ENCODE data around the gene YTHDF1. TPM values are rescaled to one million over a fixed set of nuclear protein-coding genes. Genes with fewer than 3 reads are reported as not detected.

YTHDF1 gene
- total and polyA plus RNA-seq, 2 experiments from 2014 or later: 35.9 to 57.4 TPM

DNA sequence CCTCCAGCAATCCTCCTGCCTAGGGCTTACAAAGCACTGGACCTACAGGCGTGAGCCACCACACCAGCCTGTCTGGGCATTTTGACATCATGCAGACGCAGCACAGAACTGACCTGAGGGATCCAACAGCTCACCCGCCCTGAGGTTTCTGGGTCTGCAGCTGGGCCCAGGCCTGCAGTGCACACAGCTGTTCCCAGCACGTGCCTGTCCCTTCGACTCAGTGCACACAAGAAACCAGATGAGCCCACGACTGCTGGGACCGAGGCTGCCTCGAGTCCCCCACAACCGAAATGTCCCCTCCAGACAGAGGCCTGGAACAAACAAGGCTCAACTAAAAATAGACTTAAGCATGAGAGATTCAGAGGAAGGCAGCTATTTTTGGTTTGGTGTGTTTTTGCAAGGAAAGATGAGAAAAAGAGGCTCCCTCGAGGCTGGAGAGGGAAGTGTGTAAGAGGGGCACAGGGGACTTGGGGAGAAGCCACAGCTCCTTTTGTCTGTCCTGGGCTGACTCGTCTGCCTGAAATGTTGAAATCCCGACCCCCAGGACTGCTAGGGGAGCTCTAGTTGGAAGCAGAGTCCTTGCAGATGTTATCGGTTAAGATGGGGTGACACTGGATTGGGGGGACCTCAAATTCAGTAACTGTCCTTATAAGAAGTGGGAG lies 66.3 kb downstream of the YTHDF1 start:
- Histone ChIP-seq H3K9me3 (ENCODE audit: low read depth) (peaks cover 6% of the 10 kb centered on the region), H3K27ac (no peak overlapping the region), H3K4me2 (no peak overlapping the region), H3K4me1 (ENCODE audit: insufficient read depth) (no peaks in the 10 kb centered on the region), H3K36me3 (replicated peaks; ENCODE audit: insufficient read depth, low read depth) (no peaks in the 10 kb centered on the region), H3K9me2 (replicated peaks; ENCODE audit: insufficient read depth) (no peaks in the 10 kb centered on the region), H3K4me3 (no peak overlapping the region), H2AFZ (no peak overlapping the region), H3K27me3 (peaks cover 11% of the 10 kb centered on the region), H3K79me2 (no peaks in the 10 kb centered on the region), H4K20me1 (ENCODE audit: insufficient read depth, poor library complexity, severe bottlenecking) (no peaks in the 10 kb centered on the region)
- WGBS (ENCODE audit: low lambda C conversion rate, missing lambda C conversion rate): 76% methylated on average over 13 of the region's 13 CpGs
- no peak for DNase-seq (ENCODE audit: low spot score)
- TF ChIP-seq, protein P1, sequence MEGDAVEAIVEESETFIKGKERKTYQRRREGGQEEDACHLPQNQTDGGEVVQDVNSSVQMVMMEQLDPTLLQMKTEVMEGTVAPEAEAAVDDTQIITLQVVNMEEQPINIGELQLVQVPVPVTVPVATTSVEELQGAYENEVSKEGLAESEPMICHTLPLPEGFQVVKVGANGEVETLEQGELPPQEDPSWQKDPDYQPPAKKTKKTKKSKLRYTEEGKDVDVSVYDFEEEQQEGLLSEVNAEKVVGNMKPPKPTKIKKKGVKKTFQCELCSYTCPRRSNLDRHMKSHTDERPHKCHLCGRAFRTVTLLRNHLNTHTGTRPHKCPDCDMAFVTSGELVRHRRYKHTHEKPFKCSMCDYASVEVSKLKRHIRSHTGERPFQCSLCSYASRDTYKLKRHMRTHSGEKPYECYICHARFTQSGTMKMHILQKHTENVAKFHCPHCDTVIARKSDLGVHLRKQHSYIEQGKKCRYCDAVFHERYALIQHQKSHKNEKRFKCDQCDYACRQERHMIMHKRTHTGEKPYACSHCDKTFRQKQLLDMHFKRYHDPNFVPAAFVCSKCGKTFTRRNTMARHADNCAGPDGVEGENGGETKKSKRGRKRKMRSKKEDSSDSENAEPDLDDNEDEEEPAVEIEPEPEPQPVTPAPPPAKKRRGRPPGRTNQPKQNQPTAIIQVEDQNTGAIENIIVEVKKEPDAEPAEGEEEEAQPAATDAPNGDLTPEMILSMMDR (IDR thresholded peaks at IDR 0.05; ENCODE audit: poor library complexity): no peak

DNA sequence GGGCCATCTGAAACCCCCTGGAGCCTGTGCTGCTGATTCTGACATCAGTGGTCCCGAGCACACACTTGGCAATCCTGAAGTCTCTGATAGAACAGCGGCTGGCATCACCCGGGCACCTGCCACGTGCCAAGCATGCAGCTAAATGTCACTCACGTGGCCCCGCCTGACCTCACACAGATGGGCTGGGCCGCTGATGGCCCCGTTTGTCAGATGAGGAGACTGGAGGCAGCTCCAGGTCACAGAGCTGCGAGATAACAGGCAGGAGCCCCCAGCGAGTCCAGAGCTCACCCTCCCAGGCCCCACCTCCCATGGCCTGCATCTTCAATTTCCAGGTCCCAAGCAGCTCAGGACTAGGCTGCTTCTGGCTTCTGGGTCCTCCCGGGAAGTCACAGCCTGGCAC lies 67.2 kb downstream of the YTHDF1 start:
- peaks cover 6% of the 10 kb centered on the region for H3K9me3 ChIP-seq (ENCODE audit: low read depth)

DNA sequence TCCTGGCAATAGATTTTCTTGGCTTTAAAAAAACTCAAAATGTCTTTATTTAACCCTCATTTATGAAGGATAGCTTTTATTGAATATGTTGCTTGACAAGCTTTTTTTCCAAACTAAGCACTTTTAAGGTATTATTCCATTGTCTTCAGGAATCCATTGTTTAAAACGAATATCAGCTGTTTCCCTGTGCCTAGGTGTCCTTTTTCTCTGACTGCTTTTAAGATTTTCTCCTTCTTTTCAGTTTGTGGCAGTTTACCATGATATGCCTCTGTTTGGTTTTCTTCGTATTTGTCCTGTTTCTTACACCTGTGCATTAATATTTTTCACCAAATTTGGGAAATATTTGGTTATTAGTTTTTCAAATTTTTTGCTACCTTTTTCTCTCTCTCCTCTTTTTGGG lies 68.4 kb downstream of the YTHDF1 start:
- Histone ChIP-seq H3K36me3 (replicated peaks; ENCODE audit: insufficient read depth, low read depth) (no peaks in the 10 kb centered on the region), H3K4me1 (ENCODE audit: insufficient read depth) (no peaks in the 10 kb centered on the region), H3K79me2 (no peaks in the 10 kb centered on the region), H3K27me3 (peaks cover 6% of the 10 kb centered on the region), H3K27ac (no peak overlapping the region), H3K4me2 (no peak overlapping the region), H3K9me3 (ENCODE audit: low read depth) (peaks cover 6% of the 10 kb centered on the region), H3K4me3 (no peak overlapping the region), H2AFZ (no peak overlapping the region), H3K9me2 (replicated peaks; ENCODE audit: insufficient read depth) (no peaks in the 10 kb centered on the region), H4K20me1 (ENCODE audit: insufficient read depth, poor library complexity, severe bottlenecking) (no peaks in the 10 kb centered on the region)
- no peak for DNase-seq (ENCODE audit: low spot score)
- TF ChIP-seq, protein P1 (IDR thresholded peaks at IDR 0.05; ENCODE audit: poor library complexity): no peak
- TF ChIP-seq EZH2phosphoT487 (IDR thresholded peaks at IDR 0.05; ENCODE audit: low read depth, severe bottlenecking, unreplicated experiment) (no peak), EZH2 (IDR thresholded peaks at IDR 0.05; ENCODE audit: borderline replicate concordance) (no peak)
- 56% methylated on average over 2 of the region's 2 CpGs for WGBS (ENCODE audit: low lambda C conversion rate, missing lambda C conversion rate)

More for the DNA sequence above, 67.2 kb downstream of the YTHDF1 start:
- H3K36me3 ChIP-seq (replicated peaks; ENCODE audit: insufficient read depth, low read depth): no peaks in the 10 kb centered on the region
- WGBS (ENCODE audit: low lambda C conversion rate, missing lambda C conversion rate): 92% methylated on average over 11 of the region's 11 CpGs
- H2AFZ ChIP-seq: no peak overlapping the region
- no peaks in the 10 kb centered on the region for H4K20me1 ChIP-seq (ENCODE audit: insufficient read depth, poor library complexity, severe bottlenecking)
- H3K4me3 ChIP-seq: no peak overlapping the region
- no peaks in the 10 kb centered on the region for H3K79me2 ChIP-seq
- no peak overlapping the region for H3K4me2 ChIP-seq
- no peaks in the 10 kb centered on the region for H3K4me1 ChIP-seq (ENCODE audit: insufficient read depth)
- peaks cover 6% of the 10 kb centered on the region for H3K27me3 ChIP-seq
- H3K9me2 ChIP-seq (replicated peaks; ENCODE audit: insufficient read depth): no peaks in the 10 kb centered on the region
- no peak overlapping the region for H3K27ac ChIP-seq
- no peak for DNase-seq (ENCODE audit: low spot score)
- TF ChIP-seq EZH2 (IDR thresholded peaks at IDR 0.05; ENCODE audit: borderline replicate concordance) (no peak), EZH2phosphoT487 (IDR thresholded peaks at IDR 0.05; ENCODE audit: low read depth, severe bottlenecking, unreplicated experiment) (no peak)
- TF ChIP-seq, protein P1 (IDR thresholded peaks at IDR 0.05; ENCODE audit: poor library complexity): no peak

MicroRNAs encoded within 50 kb of the gene (microRNA counts, 767-probe panel; counts per million panel counts)
- microRNA hsa-miR-124-3p (not detected), microRNA hsa-miR-3196 (not detected)

Small RNAs within 50 kb of the gene (microRNA-seq; reads per million reads assigned to microRNA genes)
- gene MIR124-3: not detected
- not detected for gene MIR3196

Small RNAs within 50 kb of the gene (small RNA-seq; reads per million reads assigned to genes)
- gene MIR124-3 (not detected), gene MIR3196 (not detected)

Other genes with a start within 250 kb of the YTHDF1 start
- gene BHLHE23, start 209.2 kb downstream of the YTHDF1 start, total RNA-seq: not detected in 2 replicates
- not detected in 2 replicates for gene BHLHE23, start 209.2 kb downstream of the YTHDF1 start, polyA plus RNA-seq
- gene BIRC7, start 19.8 kb upstream of the YTHDF1 start, total RNA-seq: 0.43 TPM in 1 of 2 replicates, not detected in the other
- 2.0 and 2.1 TPM in 2 replicates for gene BIRC7, start 19.8 kb upstream of the YTHDF1 start, polyA plus RNA-seq
- gene NKAIN4, start 38.3 kb upstream of the YTHDF1 start, total RNA-seq: 13.5 and 23.0 TPM in 2 replicates
- 21.0 and 22.9 TPM in 2 replicates for gene NKAIN4, start 38.3 kb upstream of the YTHDF1 start, polyA plus RNA-seq
- gene ARFGAP1, start 56.7 kb upstream of the YTHDF1 start, total RNA-seq: 54.9 and 78.2 TPM in 2 replicates
- 99.0 and 134 TPM in 2 replicates for gene ARFGAP1, start 56.7 kb upstream of the YTHDF1 start, polyA plus RNA-seq
- not detected in 2 replicates for gene COL20A1, start 77.1 kb upstream of the YTHDF1 start, total RNA-seq
- gene COL20A1, start 77.1 kb upstream of the YTHDF1 start, polyA plus RNA-seq: not detected in 2 replicates
- gene CHRNA4, start 145.2 kb upstream of the YTHDF1 start, total RNA-seq: 0.12 TPM in 1 of 2 replicates, not detected in the other
- 0.25 TPM in 1 of 2 replicates, not detected in the other for gene CHRNA4, start 145.2 kb upstream of the YTHDF1 start, polyA plus RNA-seq

All from hepatocyte (in vitro differentiated cells).